Measurements from ENCODE around the gene MAP3K12. TPM values are rescaled to one million over a fixed set of nuclear protein-coding genes. Genes with fewer than 3 reads are reported as not detected.

The MAP3K12 gene
- total and polyA plus RNA-seq, 2 of the 13 experiments (the other 11 are each of a cell fraction or from before 2014, with no cell fraction given) = 0.20 to 1.1 TPM

DNA sequence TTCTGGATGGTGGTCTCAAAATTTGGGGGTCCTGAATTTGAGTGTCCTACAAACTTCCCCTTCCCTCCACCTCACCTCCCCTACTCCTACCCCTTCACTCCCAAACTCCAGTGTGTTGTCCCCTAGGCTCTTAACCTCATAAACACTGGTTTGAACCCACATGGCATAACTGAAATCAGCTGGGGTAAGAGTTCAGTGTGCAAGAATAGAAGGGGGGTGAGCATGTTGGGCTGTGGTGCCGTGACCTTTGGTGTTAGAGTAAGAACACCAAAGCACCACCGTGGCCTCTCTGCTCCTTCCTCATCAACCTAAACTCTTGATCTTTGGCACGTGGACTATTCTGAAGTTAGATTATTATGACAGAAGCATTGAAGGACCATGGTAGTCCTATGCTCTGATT lies 36.3 kb downstream of the MAP3K12 start:
- intact Hi-C loops (cut with micrococcal nuclease; ENCODE audit: unreplicated experiment) = no loop called here
- TF ChIP-seq, protein P1, sequence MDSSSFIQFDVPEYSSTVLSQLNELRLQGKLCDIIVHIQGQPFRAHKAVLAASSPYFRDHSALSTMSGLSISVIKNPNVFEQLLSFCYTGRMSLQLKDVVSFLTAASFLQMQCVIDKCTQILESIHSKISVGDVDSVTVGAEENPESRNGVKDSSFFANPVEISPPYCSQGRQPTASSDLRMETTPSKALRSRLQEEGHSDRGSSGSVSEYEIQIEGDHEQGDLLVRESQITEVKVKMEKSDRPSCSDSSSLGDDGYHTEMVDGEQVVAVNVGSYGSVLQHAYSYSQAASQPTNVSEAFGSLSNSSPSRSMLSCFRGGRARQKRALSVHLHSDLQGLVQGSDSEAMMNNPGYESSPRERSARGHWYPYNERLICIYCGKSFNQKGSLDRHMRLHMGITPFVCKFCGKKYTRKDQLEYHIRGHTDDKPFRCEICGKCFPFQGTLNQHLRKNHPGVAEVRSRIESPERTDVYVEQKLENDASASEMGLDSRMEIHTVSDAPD (CRISPR knock-in tag; IDR thresholded peaks at IDR 0.05) = no peak
- TF ChIP-seq, protein P2, sequence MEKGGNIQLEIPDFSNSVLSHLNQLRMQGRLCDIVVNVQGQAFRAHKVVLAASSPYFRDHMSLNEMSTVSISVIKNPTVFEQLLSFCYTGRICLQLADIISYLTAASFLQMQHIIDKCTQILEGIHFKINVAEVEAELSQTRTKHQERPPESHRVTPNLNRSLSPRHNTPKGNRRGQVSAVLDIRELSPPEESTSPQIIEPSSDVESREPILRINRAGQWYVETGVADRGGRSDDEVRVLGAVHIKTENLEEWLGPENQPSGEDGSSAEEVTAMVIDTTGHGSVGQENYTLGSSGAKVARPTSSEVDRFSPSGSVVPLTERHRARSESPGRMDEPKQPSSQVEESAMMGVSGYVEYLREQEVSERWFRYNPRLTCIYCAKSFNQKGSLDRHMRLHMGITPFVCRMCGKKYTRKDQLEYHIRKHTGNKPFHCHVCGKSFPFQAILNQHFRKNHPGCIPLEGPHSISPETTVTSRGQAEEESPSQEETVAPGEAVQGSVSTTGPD (CRISPR knock-in tag; IDR thresholded peaks at IDR 0.05) = 0 out of 2 replicates have a peak, but pooled peaks have one; percentile 30
- TF ChIP-seq ZNF331 (CRISPR knock-in tag; IDR thresholded peaks at IDR 0.05) (no peak), ZSCAN9 (CRISPR knock-in tag; IDR thresholded peaks at IDR 0.05; ENCODE audit: borderline replicate concordance) (no peak), HOXA9 (CRISPR knock-in tag; IDR thresholded peaks at IDR 0.05; ENCODE audit: borderline replicate concordance) (no peak), ATRX (CRISPR knock-in tag; IDR thresholded peaks at IDR 0.05; ENCODE audit: borderline replicate concordance) (no peak), ZNF225 (CRISPR knock-in tag; IDR thresholded peaks at IDR 0.05) (no peak), GABPA (IDR thresholded peaks at IDR 0.05; ENCODE audit: low read depth, low read length) (no peak), GABPA (CRISPR knock-in tag; IDR thresholded peaks at IDR 0.05; ENCODE audit: low read depth) (no peak), MYNN (CRISPR knock-in tag; IDR thresholded peaks at IDR 0.05; ENCODE audit: low read depth) (no peak), FOSL1 (CRISPR knock-in tag; IDR thresholded peaks at IDR 0.05; ENCODE audit: borderline replicate concordance) (no peak), POLR2AphosphoS2 (IDR thresholded peaks at IDR 0.05; ENCODE audit: low read depth, low read length) (peak; percentile 70; the same call in 1 of the 2 replicates), PAWR (CRISPR knock-in tag; IDR thresholded peaks at IDR 0.05; ENCODE audit: borderline replicate concordance) (no peak), HNF4A (CRISPR knock-in tag; IDR thresholded peaks at IDR 0.05) (peak; percentile 23), RBM22 (optimal IDR thresholded peaks at IDR 0.05; ENCODE audit: low read length) (peak; percentile 75), HNRNPK (IDR thresholded peaks at IDR 0.05; ENCODE audit: low read depth, low read length, poor library complexity, severe bottlenecking) (peak; percentile 46), GZF1 (CRISPR knock-in tag; IDR thresholded peaks at IDR 0.05) (no peak), KLF12 (CRISPR knock-in tag; IDR thresholded peaks at IDR 0.05; ENCODE audit: borderline replicate concordance) (no peak), RFXANK (CRISPR knock-in tag; IDR thresholded peaks at IDR 0.05) (no peak), ISL2 (CRISPR knock-in tag; IDR thresholded peaks at IDR 0.05) (no peak)
- TF ChIP-seq, protein P3, sequence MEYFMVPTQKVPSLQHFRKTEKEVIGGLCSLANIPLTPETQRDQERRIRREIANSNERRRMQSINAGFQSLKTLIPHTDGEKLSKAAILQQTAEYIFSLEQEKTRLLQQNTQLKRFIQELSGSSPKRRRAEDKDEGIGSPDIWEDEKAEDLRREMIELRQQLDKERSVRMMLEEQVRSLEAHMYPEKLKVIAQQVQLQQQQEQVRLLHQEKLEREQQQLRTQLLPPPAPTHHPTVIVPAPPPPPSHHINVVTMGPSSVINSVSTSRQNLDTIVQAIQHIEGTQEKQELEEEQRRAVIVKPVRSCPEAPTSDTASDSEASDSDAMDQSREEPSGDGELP (IDR thresholded peaks at IDR 0.05; ENCODE audit: borderline replicate concordance, low read depth) = peak; percentile 52
- TF ChIP-seq, protein P4, sequence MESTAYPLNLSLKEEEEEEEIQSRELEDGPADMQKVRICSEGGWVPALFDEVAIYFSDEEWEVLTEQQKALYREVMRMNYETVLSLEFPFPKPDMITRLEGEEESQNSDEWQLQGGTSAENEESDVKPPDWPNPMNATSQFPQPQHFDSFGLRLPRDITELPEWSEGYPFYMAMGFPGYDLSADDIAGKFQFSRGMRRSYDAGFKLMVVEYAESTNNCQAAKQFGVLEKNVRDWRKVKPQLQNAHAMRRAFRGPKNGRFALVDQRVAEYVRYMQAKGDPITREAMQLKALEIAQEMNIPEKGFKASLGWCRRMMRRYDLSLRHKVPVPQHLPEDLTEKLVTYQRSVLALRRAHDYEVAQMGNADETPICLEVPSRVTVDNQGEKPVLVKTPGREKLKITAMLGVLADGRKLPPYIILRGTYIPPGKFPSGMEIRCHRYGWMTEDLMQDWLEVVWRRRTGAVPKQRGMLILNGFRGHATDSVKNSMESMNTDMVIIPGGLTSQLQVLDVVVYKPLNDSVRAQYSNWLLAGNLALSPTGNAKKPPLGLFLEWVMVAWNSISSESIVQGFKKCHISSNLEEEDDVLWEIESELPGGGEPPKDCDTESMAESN (CRISPR knock-in tag; conservative IDR thresholded peaks at IDR 0.05) = no peak

More for the DNA sequence above, 36.3 kb downstream of the MAP3K12 start:
- ATAC-seq (peak; percentile 24), FAIRE-seq (no peak), DNase-seq (ENCODE audit: low spot score) (no peak)
- H2AFZ ChIP-seq (ENCODE audit: low read length) = no peak overlapping the region
- in situ Hi-C loops (cut with HindIII; ENCODE audit: extremely low pct_ligation_motif_present, low pct_unique_long_range_greater_than_20kb) = no loop called here
- no peak overlapping the region for H3K9ac ChIP-seq (ENCODE audit: insufficient read depth, low read depth, low read length)
- peak overlapping the region; percentile 19 for H3K27ac ChIP-seq (ENCODE audit: extremely low read length, insufficient read depth, low read length)
- H3K9me3 ChIP-seq (ENCODE audit: low read length) = no peaks in the 10 kb centered on the region
- peaks cover 77% of the 10 kb centered on the region for H4K20me1 ChIP-seq (ENCODE audit: insufficient read depth, low read length)
- peaks cover 35 to 98% of the 10 kb centered on the region in 2 experiments for H3K36me3 ChIP-seq (replicated peaks in 1 of 2; ENCODE audit: control insufficient read depth in 1 of 2, insufficient read depth in 2 of 2, low read length in 2 of 2)
- 79% methylated on average over 3 of the region's 3 CpGs for WGBS (ENCODE audit: low lambda C conversion rate)
- ChIA-PET CTCF (ENCODE audit: low intra/inter-chr PET ratio, low total read pairs) (no interaction called here), POLR2A (interaction anchor here (1.2 to 1.8 kb wide), 2 partner anchors 9 to 38 kb away, joined by 4 to 8 read pairs; partner anchors contain the start of genes MAP3K12 and TARBP2)
- H3K4me2 ChIP-seq (ENCODE audit: low read depth, low read length) = no peak overlapping the region
- H3K4me1 ChIP-seq (ENCODE audit: insufficient read depth, low read length) = peaks cover 57% of the 10 kb centered on the region
- peaks cover 66% of the 10 kb centered on the region for H3K79me2 ChIP-seq (ENCODE audit: insufficient read depth, low read length)
- no peaks in the 10 kb centered on the region for H3K27me3 ChIP-seq (ENCODE audit: control insufficient read depth in 1 of 2, insufficient read depth in 2 of 2, low read length in 2 of 2)
- H3K4me3 ChIP-seq (replicated peaks in 1 of 3; ENCODE audit: insufficient read depth in 1 of 3, low read depth in 2 of 3, low read length in 3 of 3) = no peak overlapping the region
- BruUV-seq (replicated peaks) = no TSS peak

Measured in HepG2 (cell line).